HepG2 (cell line): Measurements from ENCODE around the gene SBK2. TPM values are rescaled to one million over a fixed set of nuclear protein-coding genes. Genes with fewer than 3 reads are reported as not detected.
A peak's percentile ranks its signal among the peaks of the same experiment; 100 is the strongest.

Experiments
- ATAC-seq: fragments of 200-7000 bp; cut with Tn5 transposase; 3 replicates; pipeline ENCODE4 v1.9.1; 2020; ENCODE audit warnings: mild to moderate bottlenecking, moderate library complexity
- BruUV-seq: library from RNA; stranded (reverse); fragments of 400-500 nt; replicated peaks from 2 replicates; lab custom pipeline; 2021; lab: Mats Ljungman, UMichigan
- CTCF ChIA-PET: fragments of 300-600 bp; formaldehyde crosslinking; extraction: SDS; loops from one replicate; lab custom pipeline; 2021; ENCODE audit warnings: low total read pairs, inconsistent platforms, low intra/inter-chr PET ratio; lab: Yijun Ruan, JAX
- POLR2A ChIA-PET: fragments of 350-600 bp; sonication (Branson Sonifier 250); formaldehyde crosslinking; loops from one replicate; lab custom pipeline; 2020; ENCODE audit warnings: antibody characterized with exemption, inconsistent platforms; lab: Yijun Ruan, JAX
- DNase-seq: peaks from one replicate; pipeline ENCODE4 v3.0.0-alpha.2; 2015; ENCODE audit warnings: low spot score
- FAIRE-seq: peaks from 3 replicates; lab custom pipeline; 2011; peaks lifted over from hg19 to GRCh38; lab: Jason Lieb, UNC
- H2AFZ ChIP-seq: one replicate; pipeline ENCODE4 v1.6.1; 2011; ENCODE audit warnings: low read length, inconsistent platforms
- H3K27ac ChIP-seq: fragments of 300-600 bp; 3 replicates; pipeline ENCODE4 v1.8.0; 2011; ENCODE audit warnings: mixed run types, mild to moderate bottlenecking, mixed read lengths, low read length, inconsistent platforms; ENCODE audit not compliant: insufficient read depth; ENCODE audit errors: extremely low read length
- H3K27me3 ChIP-seq, 2 experiments: fragments of 200-600 bp in 1 of 2; 2 replicates in 1 of 2; 3 replicates in 1 of 2; pipeline versions ENCODE4 v1.6.0 to v1.8.0; 2011; ENCODE audit warnings: low read length in 2 of 2, mild to moderate bottlenecking in 2 of 2, moderate library complexity in 2 of 2, inconsistent platforms in 1 of 2; ENCODE audit not compliant: insufficient read depth in 2 of 2, control insufficient read depth in 1 of 2
- H3K36me3 ChIP-seq, 2 experiments: fragments of 200-600 bp in 1 of 2; replicated peaks in 1 of 2; 2 replicates in 1 of 2; 3 replicates in 1 of 2; pipeline versions ENCODE4 v1.5.1 to v1.8.0; 2011; ENCODE audit warnings: low read length in 2 of 2, inconsistent platforms in 1 of 2; ENCODE audit not compliant: insufficient read depth in 2 of 2, control insufficient read depth in 1 of 2
- H3K4me1 ChIP-seq: 2 replicates; pipeline ENCODE4 v1.5.1; 2012; ENCODE audit warnings: low read length, inconsistent platforms; ENCODE audit not compliant: insufficient read depth
- H3K4me2 ChIP-seq: 2 replicates; pipeline ENCODE4 v1.6.0; 2011; ENCODE audit warnings: low read depth, low read length, inconsistent platforms
- H3K4me3 ChIP-seq, 3 experiments: fragments of 200-600 bp in 1 of 3; sonication (generic), shearing (Covaris generic) in 1 of 3; replicated peaks in 1 of 3; 2 replicates each; pipeline ENCODE4 v1.5.1; 2011 to 2016; ENCODE audit warnings: low read length in 3 of 3, inconsistent platforms in 2 of 3, low read depth in 2 of 3, mild to moderate bottlenecking in 2 of 3, control low read depth in 1 of 3, mixed read lengths in 1 of 3; ENCODE audit not compliant: insufficient read depth in 1 of 3
- H3K79me2 ChIP-seq: one replicate; pipeline ENCODE4 v1.6.1; 2011; ENCODE audit warnings: low read length, inconsistent platforms; ENCODE audit not compliant: insufficient read depth
- H3K9ac ChIP-seq: 2 replicates; pipeline ENCODE4 v1.6.0; 2011; ENCODE audit warnings: mild to moderate bottlenecking, low read depth, low read length, inconsistent platforms; ENCODE audit not compliant: insufficient read depth
- H3K9me3 ChIP-seq: 2 replicates; pipeline ENCODE4 v1.5.1; 2012; ENCODE audit warnings: mild to moderate bottlenecking, low read length
- H4K20me1 ChIP-seq: 2 replicates; pipeline ENCODE4 v1.6.0; 2011; ENCODE audit warnings: inconsistent platforms, mild to moderate bottlenecking, low read length, moderate library complexity; ENCODE audit not compliant: insufficient read depth
- CERS6 ChIP-seq: sonication (generic); formaldehyde crosslinking; IDR thresholded peaks from 2 replicates; pipeline ENCODE4 v1.5.0; 2020; ENCODE audit warnings: missing genetic modification reagents
- HDAC2 ChIP-seq: sonication (generic); formaldehyde crosslinking; IDR thresholded peaks from 2 replicates; pipeline ENCODE4 v1.4.0; 2020; ENCODE audit warnings: missing genetic modification reagents
- HIVEP1 ChIP-seq: sonication (generic); formaldehyde crosslinking; IDR thresholded peaks from 2 replicates; pipeline ENCODE4 v1.4.0; 2020; ENCODE audit warnings: mild to moderate bottlenecking, missing genetic modification reagents
- HOXA3 ChIP-seq: sonication (generic); formaldehyde crosslinking; IDR thresholded peaks from 2 replicates; pipeline ENCODE4 v1.5.0; 2020; ENCODE audit warnings: missing genetic modification reagents
- MAZ ChIP-seq, 2 experiments: sonication (generic) in 1 of 2; formaldehyde crosslinking in 1 of 2; IDR thresholded peaks; 2 replicates each; pipeline versions ENCODE4 v1.5.0 to v1.6.1; 2012 to 2020; ENCODE audit warnings: low read depth in 2 of 2, mild to moderate bottlenecking in 2 of 2, borderline replicate concordance in 1 of 2, improper control_type of control experiment in 1 of 2, low read length in 1 of 2, missing genetic modification reagents in 1 of 2, moderate library complexity in 1 of 2
- NPAS2 ChIP-seq: sonication (generic); formaldehyde crosslinking; IDR thresholded peaks from 2 replicates; pipeline ENCODE4 v1.8.0; 2022; ENCODE audit warnings: mild to moderate bottlenecking, missing genetic modification reagents, borderline replicate concordance
- PHF8 ChIP-seq: sonication (generic); formaldehyde crosslinking; IDR thresholded peaks from 2 replicates; pipeline ENCODE4 v1.5.0; 2020; ENCODE audit warnings: missing genetic modification reagents
- RBAK ChIP-seq: sonication (generic); formaldehyde crosslinking; IDR thresholded peaks from 2 replicates; pipeline ENCODE4 v1.5.1; 2020; ENCODE audit warnings: mild to moderate bottlenecking, missing genetic modification reagents
- REL ChIP-seq: sonication (generic); formaldehyde crosslinking; conservative IDR thresholded peaks from 2 replicates; pipeline ENCODE4 v1.8.0; 2022; ENCODE audit warnings: mild to moderate bottlenecking, missing genetic modification reagents, moderate library complexity
- RELA ChIP-seq: sonication (generic); formaldehyde crosslinking; IDR thresholded peaks from 2 replicates; pipeline ENCODE4 v1.4.0; 2020; ENCODE audit warnings: missing genetic modification reagents
- SP140L ChIP-seq: sonication (generic); formaldehyde crosslinking; IDR thresholded peaks from 2 replicates; pipeline ENCODE4 v1.4.0; 2020; ENCODE audit warnings: missing genetic modification reagents, borderline replicate concordance
- ZMAT5 ChIP-seq: sonication (generic); formaldehyde crosslinking; IDR thresholded peaks from 2 replicates; pipeline ENCODE4 v1.5.0; 2020; ENCODE audit warnings: mild to moderate bottlenecking, low read depth, missing genetic modification reagents, borderline replicate concordance
- ZNF24 ChIP-seq: fragments of 450-650 bp; IDR thresholded peaks from 2 replicates; pipeline ENCODE4 v1.6.1; 2017; ENCODE audit warnings: antibody characterized with exemption, mild to moderate bottlenecking
- ZNF446 ChIP-seq: sonication (generic); formaldehyde crosslinking; IDR thresholded peaks from 2 replicates; pipeline ENCODE4 v1.5.0; 2020; ENCODE audit warnings: mild to moderate bottlenecking, missing genetic modification reagents
- ZSCAN25 ChIP-seq: sonication (generic); formaldehyde crosslinking; IDR thresholded peaks from 2 replicates; pipeline ENCODE4 v1.8.0; 2022; ENCODE audit warnings: mild to moderate bottlenecking, missing genetic modification reagents
- WGBS: methylation state at CpG from one replicate; pipeline ENCODE4 v1.1.6; 2017; ENCODE audit warnings: low lambda C conversion rate; 5-methylcytosine and 5-hydroxymethylcytosine counted together
- in situ Hi-C: cut with HindIII; loops from 2 replicates; pipeline ENCODE4 v1.10.0; 2017; ENCODE audit warnings: low pct_unique_long_range_greater_than_20kb; ENCODE audit not compliant: extremely low pct_ligation_motif_present
- intact Hi-C: fragments of 100-400 bp; cut with micrococcal nuclease; formaldehyde crosslinking; loops from one replicate; pipeline ENCODE4 v1.10.0; 2022; ENCODE audit not compliant: unreplicated experiment
- polyA plus RNA-seq, 8 experiments: library from polyadenylated mRNA; depleted of rRNA in 3 of 8; stranded (reverse) in 7 of 8; unstranded in 1 of 8; fragments of >200 nt; fragmentation: Illumina TruSeq in 4 of 8; extraction: Trizol in 4 of 8; gene quantifications; 2 replicates each; pipeline versions ENCODE4 v1.2.1 to v1.2.3, GENCODE V29; 2011 to 2016; ENCODE audit warnings: low read depth in 4 of 8, missing spikeins in 1 of 8, mixed read lengths in 1 of 8; ENCODE audit not compliant: insufficient read depth in 1 of 8
- total RNA-seq, 5 experiments: library from RNA; depleted of rRNA; stranded (reverse); fragments of >200 nt; fragmentation: Illumina TruSeq; extraction: Trizol; gene quantifications; 2 replicates each; pipeline ENCODE4 v1.2.3, GENCODE V29; 2016; ENCODE audit warnings: low read depth in 1 of 5

Gene SBK2
- total and polyA plus RNA-seq, 2 of the 13 experiments (the other 11 are each of a cell fraction or from before 2014, with no cell fraction given), result 0.24 TPM; not detected in 1

GRCh38 chr19:55554302-55554701 is 17.4 kb upstream of the SBK2 start:
- Histone ChIP-seq H3K9ac (no peak overlapping the region), H3K79me2 (no peaks in the 10 kb centered on the region), H2AFZ (no peak overlapping the region), H3K4me3 (peak overlapping the region in 1 of 3 experiments; percentile 12; a peak in 1 of 6 replicates), H4K20me1 (no peaks in the 10 kb centered on the region), H3K27ac (no peak overlapping the region), H3K4me2 (peak overlapping the region; percentile 63; the same call in 1 of the 2 replicates)
- CTCF ChIA-PET, result no interaction called here
- FAIRE-seq, result no peak
- ATAC-seq, result no peak
- in situ Hi-C loops, result no loop called here
- BruUV-seq, result no TSS peak
- 71% methylated on average over 9 of the region's 9 CpGs for WGBS
- TF ChIP-seq PHF8 (0 out of 2 replicates have a peak, but pooled peaks have one; percentile 12), ZNF446 (CRISPR knock-in tag) (no peak)
- TF ChIP-seq, all 625 proteins: peak for 1
- POLR2A ChIA-PET, result interaction anchor here (0.7 to 2.7 kb wide), 2 partner anchors 8 to 45 kb away, joined by 3 to 18 read pairs; partner anchors contain the start of genes FIZ1 and ZNF524
- Histone ChIP-seq H3K27me3 (no peaks in the 10 kb centered on the region), H3K9me3 (no peaks in the 10 kb centered on the region), H3K4me1 (peaks cover 63% of the 10 kb centered on the region), H3K36me3 (no peaks in the 10 kb centered on the region)
- intact Hi-C loops, result loop anchor here (10.0 kb wide), 1 partner anchor 50 kb away; the partner anchor contains the start of genes ZNF524 and ZNF865
- DNase-seq, result no peak

- 8% methylated on average over 13 of the region's 13 CpGs for WGBS
- Histone ChIP-seq H3K79me2 (no peaks in the 10 kb centered on the region), H3K9ac (no peak overlapping the region), H3K27me3 (no peaks in the 10 kb centered on the region), H3K36me3 (no peaks in the 10 kb centered on the region), H3K4me3 (peak overlapping the region in 2 of 3 experiments; percentile 9 to 31; a peak in 2 of 6 replicates), H4K20me1 (no peaks in the 10 kb centered on the region), H2AFZ (no peak overlapping the region), H3K27ac (no peak overlapping the region), H3K4me2 (peak overlapping the region; percentile 75), H3K9me3 (no peaks in the 10 kb centered on the region), H3K4me1 (peaks cover 70% of the 10 kb centered on the region)
- no TSS peak for BruUV-seq
- ATAC-seq (peak; percentile 63), DNase-seq (peak; percentile 80), FAIRE-seq (peak; percentile 87)
- CTCF ChIA-PET, result interaction anchor here (1.2 kb wide), 1 partner anchor 37 kb away, joined by 4 read pairs; no protein-coding TSS in a partner anchor
- in situ Hi-C loops (no loop called here), intact Hi-C loops (loop anchor here (2.0 to 10.0 kb wide), 2 partner anchors 27 to 51 kb away; partner anchors contain the start of genes ZNF524, ZNF579 and ZNF865)
- POLR2A ChIA-PET, result interaction anchor here (0.7 to 2.7 kb wide), 12 partner anchors 8 to 395 kb away, joined by 3 to 18 read pairs (median 4); partner anchors contain the start of genes FIZ1, NAT14, PTPRH and ZNF524
- TF ChIP-seq NPAS2 (no peak), ZNF24 (no peak), ZSCAN25 (no peak), RBAK (CRISPR knock-in tag) (no peak), HIVEP1 (no peak), ZMAT5 (CRISPR knock-in tag) (no peak), CERS6 (CRISPR knock-in tag) (no peak), REL (CRISPR knock-in tag) (no peak), RELA (no peak), HOXA3 (CRISPR knock-in tag) (no peak), MAZ (IDR thresholded peaks at IDR 0.05; ENCODE audit: borderline replicate concordance, low read depth, low read length) (no peak), MAZ (CRISPR knock-in tag; IDR thresholded peaks at IDR 0.05; ENCODE audit: low read depth) (no peak), HDAC2 (CRISPR knock-in tag) (peak; percentile 64; the same call in 1 of the 2 replicates), SP140L (CRISPR knock-in tag) (no peak)
Measured at GRCh38 chr19:55553217-55554182, 16.6 kb upstream of the SBK2 start.
